GM18507 (cell line): ENCODE data around the gene PAQR8.
"Not testable (repeated sequence)": the region's sequence is repeated elsewhere in the genome, so short reads cannot be mapped to it uniquely, and the experiment has no call there.

Experiments
- DNase-seq: peaks from one replicate; pipeline ENCODE4 v3.0.0; 2011; ENCODE audit warnings: low read depth; ENCODE audit not compliant: insufficient read length; ENCODE audit errors: extremely low spot score
- FAIRE-seq: peaks from 2 replicates; lab custom pipeline; 2011; peaks lifted over from hg19 to GRCh38; lab: Jason Lieb, UNC

Gene PAQR8

DNA sequence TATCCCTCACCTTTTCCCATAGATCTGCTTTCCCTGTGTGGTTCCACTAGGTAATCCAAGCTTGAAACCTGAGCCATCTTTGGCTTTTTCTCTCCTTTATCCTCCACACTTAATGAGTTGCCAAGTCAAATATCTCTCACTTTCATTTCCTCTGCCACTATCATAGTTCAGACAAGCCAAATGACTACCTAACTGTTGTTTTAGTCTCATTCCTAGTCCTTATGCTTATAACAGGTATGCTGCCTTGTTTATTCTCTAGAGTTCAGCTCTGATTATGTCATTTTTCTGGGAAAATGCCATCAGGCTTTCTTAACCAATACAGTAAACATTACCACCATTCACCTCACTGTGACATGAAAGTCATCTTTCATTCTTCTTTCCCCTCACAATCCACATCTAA lies 64.7 kb downstream of the PAQR8 start:
- no peak for FAIRE-seq
- DNase-seq = no peak

DNA sequence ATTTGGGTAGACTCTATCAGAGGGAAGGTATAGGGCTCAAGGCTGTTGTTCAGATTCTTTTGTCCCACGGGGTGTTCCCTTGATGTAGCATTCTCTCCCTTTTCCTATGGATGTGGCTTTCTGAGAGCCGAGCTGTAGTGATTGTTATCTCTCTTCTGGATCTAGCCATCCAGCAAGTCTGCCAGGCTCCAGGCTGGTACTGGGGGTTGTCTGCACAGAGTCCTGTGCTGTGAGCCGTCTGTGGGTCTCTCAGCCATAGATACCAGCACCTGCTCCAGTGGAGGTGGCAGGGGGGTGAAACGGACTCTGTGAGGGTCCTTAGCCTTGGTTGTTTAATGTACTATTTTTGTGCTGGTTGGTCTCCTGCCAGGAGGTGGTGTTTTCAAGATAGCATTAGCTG lies 71.3 kb downstream of the PAQR8 start:
- DNase-seq, FAIRE-seq: not testable (repeated sequence)

DNA sequence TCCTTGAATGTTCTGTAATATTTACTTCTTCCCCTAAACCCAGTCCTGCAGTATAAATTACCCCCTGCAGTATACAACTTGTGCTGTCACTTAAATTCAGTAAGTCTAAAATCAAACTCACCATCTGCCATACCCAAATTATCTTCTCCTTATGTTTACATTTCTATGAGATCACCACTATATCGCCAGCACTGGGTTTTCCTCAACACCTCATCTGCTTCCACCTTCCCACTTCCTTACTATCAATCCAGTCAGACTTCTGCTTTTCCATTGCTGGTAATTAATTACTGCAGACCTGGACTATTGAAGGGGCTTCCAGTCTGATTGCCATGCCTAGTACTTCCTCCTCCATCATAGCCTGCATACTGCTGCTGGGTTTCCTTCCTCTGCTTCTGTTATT lies 73.4 kb downstream of the PAQR8 start:
- FAIRE-seq (no peak), DNase-seq (no peak)

- FAIRE-seq = no peak
- DNase-seq = no peak
Observed at GRCh38 chr6:52438926-52439325, 77.0 kb downstream of the PAQR8 start.

- DNase-seq = no peak
- no peak for FAIRE-seq
Observed at GRCh38 chr6:52454556-52454955, 92.6 kb downstream of the PAQR8 start.

GRCh38 chr6:52457096-52457495 lies 95.1 kb downstream of the PAQR8 start:
- no peak for DNase-seq
- FAIRE-seq = no peak
